Measurements from ENCODE around the gene HABP2.

- TF ChIP-seq POLR2A (IDR thresholded peaks at IDR 0.05) = no peak
- no peak for TF ChIP-seq CTCF (IDR thresholded peaks at IDR 0.05)
Observed at GRCh38 chr10:113625461-113626186, 72.8 kb downstream of the HABP2 start.
